GM19043 (cell line): ENCODE results near the gene RAP1GDS1.
A peak's percentile ranks its signal among the peaks of the same experiment; 100 is the strongest.

Experiments
- ATAC-seq: cut with Tn5 transposase; IDR thresholded peaks from one replicate; pipeline ENCODE4 v1.9.1; 2021; ENCODE audit warnings: low read depth; ENCODE audit not compliant: unreplicated experiment

The RAP1GDS1 gene, protein sequence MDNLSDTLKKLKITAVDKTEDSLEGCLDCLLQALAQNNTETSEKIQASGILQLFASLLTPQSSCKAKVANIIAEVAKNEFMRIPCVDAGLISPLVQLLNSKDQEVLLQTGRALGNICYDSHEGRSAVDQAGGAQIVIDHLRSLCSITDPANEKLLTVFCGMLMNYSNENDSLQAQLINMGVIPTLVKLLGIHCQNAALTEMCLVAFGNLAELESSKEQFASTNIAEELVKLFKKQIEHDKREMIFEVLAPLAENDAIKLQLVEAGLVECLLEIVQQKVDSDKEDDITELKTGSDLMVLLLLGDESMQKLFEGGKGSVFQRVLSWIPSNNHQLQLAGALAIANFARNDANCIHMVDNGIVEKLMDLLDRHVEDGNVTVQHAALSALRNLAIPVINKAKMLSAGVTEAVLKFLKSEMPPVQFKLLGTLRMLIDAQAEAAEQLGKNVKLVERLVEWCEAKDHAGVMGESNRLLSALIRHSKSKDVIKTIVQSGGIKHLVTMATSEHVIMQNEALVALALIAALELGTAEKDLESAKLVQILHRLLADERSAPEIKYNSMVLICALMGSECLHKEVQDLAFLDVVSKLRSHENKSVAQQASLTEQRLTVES

DNA sequence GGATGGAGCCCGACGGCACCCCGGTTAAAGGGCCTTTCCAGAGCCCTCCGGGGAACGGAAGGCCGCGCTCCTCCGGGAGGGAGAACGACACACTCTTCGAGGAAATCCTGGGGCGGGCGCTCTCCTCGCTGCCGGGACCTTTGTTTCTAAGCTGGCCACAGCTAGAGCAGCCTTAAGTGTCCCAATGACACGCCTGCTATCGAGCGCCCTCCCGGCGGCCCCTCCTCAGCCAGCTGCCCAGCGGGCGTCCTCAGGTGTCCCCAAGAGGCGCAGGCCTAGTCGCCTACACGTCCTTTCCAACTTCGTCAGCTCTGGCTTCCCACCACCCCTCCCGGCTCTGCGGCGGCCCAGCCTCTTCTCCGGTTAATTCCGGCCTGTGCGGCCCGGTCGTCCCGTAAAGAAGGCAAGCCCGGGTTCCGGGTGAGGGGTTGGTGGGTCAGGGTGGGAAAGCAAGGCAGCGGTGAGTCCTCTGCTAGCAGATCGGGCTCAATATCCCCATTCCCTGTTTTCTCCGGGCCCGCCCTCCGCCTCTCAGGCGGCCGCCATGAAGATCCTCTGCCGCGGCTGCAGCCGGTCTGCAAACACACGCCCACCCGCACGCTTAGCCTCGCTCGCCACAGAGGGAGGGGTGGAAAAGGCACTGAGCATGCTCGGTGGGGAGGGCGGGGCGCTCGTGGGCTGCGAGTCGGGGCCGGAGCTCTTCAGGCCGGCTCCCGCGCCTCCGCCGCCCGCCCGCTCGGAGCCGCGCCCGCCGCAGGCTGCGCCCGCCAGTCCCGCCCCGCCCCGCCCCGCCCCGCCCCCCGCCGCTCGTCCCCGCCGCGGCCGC, at the start of gene RAP1GDS1:
TSS of gene RAP1GDS1 (plus strand) at position 806 of the 826 bp plus-strand sequence. CDS start 182 bp downstream, outside the sequence.
- ATAC-seq: peak; percentile 88

DNA sequence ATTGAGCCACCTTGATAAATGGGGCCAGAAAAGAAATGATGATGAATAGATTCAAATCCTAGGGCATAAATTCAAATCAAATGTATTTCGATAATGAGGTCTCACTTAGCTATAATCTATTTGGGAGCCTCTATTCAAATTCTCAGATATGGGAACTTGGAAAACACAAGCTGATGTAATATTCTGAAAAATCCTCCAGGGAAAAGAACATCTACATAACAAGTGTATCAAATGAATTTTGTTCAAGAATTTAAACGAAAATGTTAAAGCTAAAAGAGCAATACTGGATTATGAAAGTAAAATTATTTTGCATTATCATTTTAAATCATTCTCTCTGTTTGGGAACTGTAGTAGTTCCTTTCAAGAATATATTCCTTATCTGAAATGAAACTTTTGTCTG, 38.9 kb upstream of the RAP1GDS1 start:
- ATAC-seq: no peak

DNA sequence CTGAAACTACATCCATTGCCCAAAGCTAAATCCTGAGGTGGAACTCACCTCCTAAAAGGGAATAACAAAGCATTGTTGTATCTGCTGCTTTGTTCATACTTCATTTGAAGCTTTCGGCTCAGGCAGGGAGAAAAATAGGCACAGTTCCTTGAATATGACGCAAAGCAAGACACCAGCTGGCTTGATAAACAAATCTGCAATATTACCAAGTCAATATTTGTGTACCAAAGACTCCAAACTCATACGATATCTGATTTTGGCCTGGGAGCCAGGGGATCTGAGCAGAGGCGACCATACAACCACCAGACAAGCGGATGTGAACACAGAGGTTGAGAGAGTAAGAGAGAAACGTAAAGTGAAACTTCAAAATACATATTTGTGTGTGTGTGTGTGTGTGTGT, 34.8 kb upstream of the RAP1GDS1 start:
- ATAC-seq: no peak

DNA sequence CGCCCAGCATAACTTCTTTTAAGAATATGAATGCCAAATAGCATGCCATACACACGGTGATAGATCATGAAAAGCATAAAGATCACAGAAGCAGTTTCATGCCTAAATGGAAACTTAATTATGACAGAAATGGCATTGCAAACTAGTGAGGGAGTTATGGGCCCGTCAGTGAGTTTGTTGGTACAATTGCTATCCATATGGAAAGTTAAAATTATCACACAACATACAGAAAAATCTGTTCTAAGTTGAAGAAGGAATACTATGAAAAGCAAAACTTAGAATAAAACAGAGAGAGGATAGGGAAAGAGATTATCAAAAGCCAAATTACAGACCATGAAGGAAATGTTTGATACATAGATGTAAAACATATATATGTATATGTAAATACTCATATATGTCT, 30.2 kb upstream of the RAP1GDS1 start:
- no peak for ATAC-seq

DNA sequence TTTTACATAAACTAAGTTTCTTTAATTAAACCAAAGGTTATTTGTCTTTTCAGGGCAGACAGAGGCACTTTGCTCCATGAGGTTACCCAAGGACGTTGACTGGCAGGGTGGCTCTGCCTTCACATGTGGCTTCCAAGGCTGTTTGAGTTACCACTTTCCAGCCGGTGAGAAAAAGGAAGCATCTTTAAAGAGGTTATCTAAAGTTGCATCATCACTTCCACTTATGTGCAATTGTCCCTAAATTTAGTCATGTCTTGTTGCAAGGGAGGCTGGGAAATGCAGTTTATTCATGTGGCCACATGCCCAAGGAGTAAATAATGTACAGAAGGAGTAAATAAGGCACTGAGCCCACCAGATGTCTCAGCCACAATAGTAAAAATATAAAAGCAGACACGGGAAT, 29.0 kb upstream of the RAP1GDS1 start:
- no peak for ATAC-seq

DNA sequence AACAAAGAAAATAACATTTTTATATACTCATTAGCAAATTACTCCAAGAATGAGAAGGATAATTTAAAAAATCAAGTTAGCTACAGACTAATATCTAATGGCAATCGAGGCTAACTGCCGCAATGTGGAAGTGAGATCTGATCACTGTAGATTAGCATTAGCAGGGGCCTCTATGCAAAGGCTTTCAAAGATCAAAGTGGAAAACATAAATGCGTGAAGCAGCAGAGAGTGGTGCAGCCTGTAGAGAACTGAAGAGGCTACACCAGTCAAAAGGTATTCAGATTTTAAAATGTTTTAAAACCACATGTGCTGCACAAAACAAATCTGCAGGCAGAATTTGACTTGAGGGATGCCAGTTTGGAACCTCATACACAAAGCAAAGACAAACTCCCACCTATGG, 24.0 kb upstream of the RAP1GDS1 start:
- no peak for ATAC-seq

DNA sequence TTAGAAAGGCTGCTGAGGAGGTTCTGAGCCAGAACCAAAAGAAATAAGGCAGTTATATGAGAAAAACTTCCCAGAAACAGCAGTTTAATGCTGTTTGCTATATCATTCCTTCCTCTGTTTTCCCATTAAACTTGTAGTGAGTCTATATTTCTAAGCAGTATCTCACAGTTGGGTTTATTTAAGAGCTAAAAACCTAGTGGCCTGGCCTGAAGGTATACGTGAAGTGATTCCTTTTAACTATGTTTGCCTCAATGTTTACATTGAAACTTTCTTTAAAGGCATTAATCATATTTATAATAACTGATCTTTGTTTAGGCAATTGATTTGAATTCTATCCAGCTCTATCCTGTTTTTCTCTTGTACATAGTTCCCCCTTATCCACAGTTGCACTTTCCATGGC, 19.1 kb upstream of the RAP1GDS1 start:
- ATAC-seq: no peak

DNA sequence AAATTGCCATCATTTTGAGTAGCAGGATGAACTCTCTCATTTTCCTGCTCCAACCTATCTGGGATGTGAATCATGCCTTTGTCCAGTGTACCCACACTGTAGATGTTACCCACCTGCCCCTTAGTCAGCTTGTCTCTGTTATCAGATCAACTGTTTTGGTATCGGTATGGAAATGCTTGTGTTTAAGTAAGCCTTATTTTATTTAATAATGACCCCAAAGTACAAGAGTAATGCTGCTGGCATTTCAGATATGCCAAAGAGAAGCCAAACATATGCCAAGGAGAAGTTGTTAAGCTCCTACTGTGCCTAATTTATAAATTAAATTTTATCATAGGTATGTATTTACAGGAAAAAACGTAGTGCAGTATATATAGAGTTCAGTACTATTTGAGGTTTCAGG, 18.6 kb upstream of the RAP1GDS1 start:
- ATAC-seq: no peak

DNA sequence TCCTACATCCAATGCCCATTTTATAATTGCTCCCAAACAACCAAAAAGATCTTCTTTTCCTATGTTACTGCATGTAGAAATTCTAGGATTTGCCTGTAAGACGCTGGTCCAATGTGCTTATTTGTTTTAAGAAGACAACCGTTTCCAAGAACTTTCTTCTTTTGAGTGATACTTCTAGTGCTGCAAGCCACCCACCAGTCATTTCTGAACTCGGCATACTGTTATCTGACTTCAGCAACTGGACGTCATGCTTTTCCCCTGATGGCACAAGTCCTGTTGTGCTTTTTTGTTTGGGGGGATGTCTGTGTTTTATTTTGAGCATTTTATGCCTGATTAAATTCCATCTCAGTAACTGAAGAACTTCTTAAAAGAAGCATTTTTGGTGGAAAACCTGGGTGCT, 16.0 kb upstream of the RAP1GDS1 start:
- no peak for ATAC-seq

DNA sequence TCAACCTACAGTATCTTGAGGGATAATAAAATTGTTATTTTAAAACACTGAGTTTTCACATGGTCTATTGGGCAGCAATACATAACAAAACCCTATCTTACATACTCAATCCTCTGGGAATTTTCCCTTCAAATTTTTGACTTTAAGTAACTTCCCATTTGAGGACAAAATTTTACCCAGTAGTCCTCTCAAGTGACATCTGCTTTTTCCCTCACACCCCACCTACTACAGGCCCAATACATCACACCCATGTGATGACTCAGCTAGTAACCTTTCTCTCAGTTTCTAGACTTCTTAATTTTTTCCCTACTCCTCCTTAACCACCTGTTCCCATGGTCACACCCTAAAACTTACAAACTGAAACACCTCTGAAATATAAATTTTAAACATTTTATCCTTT, 12.2 kb upstream of the RAP1GDS1 start:
- ATAC-seq: peak; percentile 56

DNA sequence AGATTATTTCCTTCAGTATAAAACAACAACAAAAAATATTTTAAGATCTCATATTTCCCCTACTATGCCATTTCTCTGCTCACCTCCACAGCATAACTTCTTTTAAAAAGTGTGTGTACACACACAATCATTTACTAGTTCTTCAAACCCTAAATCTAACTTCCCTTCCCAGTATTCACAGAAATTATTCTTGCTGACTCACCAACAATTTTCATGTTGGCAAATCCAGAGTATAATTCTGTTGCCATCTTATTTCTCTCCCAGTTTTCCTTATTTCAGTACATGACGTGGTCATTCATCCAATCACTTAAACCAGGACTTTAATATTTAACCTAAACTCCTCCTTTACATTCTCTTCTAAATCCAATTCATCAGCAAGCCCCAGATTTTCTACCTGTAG, 11.4 kb upstream of the RAP1GDS1 start:
- ATAC-seq: no peak

DNA sequence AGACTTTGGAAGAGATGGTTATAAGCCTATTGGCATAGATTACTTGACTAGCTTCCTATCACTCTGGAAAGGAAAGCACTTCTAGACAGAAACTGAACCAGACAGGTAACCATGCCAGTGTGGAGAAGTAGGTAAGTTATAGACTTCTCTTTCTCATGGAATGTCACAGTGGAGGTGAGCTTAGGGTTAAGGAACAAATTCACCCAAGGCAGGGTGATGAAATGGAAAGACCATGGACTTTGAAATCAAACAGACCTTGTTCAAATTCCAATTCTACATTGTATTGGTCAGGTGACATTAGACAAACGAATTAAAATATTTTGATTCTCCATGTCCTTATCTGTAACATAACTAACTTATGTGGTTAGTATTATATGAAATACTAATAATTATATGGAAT, 7.7 kb upstream of the RAP1GDS1 start:
- no peak for ATAC-seq

DNA sequence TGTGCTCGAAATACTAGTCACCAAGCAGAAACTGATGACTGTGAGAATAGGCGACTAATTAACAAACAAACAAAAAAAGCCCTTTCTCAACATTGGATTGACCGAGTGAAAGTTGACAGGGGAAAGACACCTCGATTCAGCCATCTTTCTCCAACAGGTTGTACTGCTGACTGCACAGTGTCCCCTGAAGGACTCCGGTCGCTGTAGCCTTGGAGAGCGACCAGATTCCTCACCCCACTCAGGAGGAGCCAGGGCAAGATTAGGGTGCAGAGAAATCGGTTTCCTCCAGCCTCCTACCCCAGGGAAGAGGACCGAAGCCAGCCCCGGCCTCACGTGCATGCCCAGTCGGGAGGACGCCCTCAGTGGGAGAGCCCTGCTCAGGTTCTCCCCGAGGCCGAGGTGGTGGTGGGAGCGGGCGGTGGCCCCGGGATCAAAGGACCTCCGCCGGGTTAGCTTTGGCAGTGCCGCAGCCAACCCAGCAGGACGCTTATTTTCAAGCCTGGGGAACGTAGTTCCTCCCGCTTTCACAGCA, 1.1 kb upstream of the RAP1GDS1 start:
- peak; percentile 10 for ATAC-seq

DNA sequence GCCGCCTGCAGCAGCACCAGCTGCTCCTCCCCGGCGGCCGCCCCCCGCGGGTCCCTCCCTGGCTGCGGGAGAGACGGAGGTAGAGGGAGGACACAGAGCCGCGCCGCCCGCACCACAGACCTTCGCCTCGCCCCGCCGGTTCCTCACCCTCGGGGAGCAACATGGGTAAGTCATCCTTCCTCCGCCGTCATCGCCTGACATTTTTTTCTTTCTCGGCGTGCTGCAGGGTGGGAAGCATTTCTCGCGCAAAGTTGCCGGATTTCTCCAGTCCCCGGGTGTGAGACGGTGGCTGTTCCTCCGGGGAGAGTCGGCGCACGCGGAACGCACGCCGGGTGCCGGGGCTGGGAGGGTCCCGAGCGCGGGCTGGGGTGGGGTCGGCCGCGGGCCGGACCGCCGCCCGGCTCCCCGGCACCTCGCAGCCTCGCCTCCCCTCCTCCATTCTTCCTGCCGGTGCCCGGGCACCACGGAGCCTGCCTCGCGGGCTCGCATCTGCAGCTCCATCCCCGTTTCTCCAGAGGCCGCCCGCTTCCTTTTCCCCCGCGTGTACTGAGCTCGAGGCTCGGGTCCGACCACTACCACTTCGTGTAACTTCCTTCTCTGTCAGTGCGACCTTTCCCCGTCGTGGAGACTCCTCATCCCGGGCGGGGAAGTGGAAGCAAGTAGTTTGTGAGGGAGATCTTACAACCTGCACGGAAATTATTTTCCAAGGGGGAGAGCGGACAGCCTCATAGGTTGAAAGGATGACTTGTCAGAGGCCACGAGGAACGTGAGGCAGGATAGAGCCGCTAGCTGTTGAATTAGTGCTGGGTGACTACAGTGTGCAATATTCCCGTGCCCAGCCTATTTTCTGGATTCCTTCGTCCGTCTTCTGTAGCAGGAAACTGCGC, 464 bp downstream of the RAP1GDS1 start:
- peak; percentile 5 for ATAC-seq

DNA sequence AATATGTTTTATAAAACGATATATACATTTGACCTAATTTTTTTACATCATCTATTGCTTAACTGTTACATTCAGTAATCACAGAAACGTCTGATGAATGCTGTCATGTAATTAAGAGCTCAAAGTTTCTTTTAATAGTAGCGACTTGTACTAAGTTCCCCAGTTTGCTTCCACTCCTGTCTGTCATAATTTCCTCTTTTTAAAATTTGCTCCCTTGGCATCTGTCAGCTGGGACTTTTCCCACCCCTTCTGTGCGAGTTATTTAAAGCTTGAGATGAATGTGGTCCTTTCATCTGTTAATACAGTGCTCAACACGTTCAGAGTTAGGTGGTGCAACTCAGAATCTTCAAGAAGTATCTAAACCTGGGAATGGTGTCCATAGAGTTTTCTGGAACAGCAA, 1.2 kb downstream of the RAP1GDS1 start:
- ATAC-seq: no peak

DNA sequence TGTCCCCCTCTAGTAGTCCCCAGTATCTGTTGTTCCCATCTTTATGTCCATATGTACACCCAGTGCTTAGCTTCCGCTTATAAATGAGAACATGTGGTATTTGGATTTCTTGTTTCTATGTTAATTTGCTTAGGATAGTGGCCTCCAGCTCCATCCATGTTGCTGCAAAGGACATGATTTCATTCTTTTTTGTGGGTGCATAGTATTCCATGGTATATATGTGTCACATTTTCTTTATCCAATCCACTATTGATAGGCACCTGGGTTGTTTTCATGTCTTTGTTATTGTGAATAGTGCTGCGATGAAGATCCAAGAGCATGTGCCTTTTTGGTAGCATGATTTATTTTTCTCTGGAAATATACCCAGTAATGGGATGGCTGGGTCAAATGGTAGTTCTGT, 6.3 kb downstream of the RAP1GDS1 start:
- no peak for ATAC-seq

DNA sequence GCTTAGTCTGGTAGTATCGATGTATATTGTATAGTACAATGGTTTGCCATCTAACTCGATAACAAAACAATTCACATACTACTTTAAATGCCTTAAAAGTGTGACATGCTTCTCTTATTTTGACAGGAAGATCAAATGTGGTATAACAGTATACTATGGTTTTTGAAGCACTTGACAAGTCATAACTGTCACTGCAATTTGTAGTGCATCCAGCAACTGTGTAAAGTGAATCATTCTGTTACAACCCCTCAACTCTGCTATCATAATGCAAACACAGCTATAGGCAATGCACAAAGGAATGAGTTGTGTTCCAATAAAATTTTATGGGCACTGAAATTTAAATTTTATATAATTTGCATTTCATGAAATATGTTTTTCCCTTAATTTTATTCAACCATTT, 14.0 kb downstream of the RAP1GDS1 start:
- ATAC-seq: no peak

DNA sequence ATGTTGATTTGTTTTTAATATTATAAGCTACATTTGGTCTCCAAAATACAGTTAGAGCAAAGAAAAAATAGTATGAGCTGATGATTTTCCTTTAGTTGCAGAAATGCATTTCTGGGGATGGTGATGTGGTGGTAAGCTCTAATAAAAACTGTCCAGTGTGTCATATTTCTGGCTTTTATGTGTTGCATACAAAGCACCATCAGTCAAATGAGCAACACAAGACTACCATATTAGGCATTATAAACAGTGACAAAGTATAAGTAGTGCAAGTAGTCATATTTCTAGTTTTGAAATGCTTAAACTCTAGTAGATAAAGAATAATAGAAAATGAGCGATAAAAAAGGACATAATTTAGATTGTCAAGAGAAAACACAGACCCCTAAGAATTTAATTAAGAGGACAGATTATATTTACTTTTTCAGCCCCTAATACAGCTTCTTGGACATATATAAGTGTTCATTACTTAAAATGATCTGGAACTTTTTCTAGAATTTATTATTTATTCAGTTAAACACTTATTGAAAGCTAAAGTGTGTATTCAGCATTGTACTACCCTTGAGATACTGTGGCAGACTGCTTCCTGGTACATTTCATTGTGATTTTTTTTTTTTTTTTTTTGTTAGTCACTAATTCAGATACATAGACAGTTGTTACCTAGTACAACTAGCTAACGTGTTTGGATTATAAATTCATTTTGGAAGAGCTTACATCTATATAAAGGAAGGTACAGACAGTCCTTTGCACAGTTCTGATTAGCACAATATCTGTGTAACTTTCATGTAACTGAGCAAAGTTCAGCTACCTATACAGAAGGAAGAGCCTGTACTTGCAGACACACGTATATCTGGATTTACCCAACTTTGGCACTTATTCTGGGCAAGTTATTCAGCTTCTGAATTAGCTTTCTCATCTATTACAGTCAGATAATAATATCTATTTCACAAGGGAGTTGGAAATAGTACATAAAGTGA, 22.3 kb downstream of the RAP1GDS1 start:
- no peak for ATAC-seq

DNA sequence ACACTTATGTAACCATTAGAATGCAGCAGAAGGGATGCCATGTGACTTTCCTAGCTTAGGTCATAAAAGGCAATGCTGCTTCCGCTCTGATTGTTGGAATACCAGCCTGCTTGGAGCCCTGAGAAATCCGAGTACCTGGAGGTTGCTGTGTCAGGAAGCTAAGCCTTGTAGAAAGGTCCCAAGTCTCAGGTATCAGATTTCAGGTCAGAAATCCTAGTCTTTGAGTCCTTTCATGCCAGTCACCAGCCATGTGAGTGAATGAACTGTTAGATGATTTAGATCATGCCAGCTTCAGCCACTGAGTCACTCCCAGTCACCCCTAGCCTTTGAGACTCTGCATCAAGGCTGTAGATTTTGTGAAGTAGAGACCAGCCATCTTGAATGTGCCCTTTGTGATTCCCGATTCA, 23.5 kb downstream of the RAP1GDS1 start:
- no peak for ATAC-seq
